Measurements from ENCODE around the gene NRG2.

DNA sequence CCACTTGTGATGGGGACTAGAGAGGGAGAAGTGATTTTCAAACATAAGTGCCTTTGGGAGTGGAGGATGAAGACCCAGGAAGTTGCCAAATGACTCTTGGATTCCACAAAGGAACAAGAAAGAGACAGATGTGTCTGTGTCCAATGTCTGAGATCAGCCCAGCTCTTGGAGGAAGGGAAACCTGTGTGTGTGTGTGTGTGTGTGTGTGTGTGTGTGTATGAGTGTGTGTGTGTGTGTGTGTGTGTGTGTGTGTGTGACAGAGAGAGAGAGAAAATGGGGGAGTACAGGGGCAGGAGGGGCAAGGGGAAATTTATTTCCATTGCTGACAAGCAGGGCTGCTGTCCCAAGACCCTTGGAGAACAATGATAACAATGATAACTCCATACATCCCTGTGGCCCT, 175.5 kb downstream of the NRG2 start:
- no peak for TF ChIP-seq CTCF (IDR thresholded peaks at IDR 0.05)
- no peak for TF ChIP-seq EP300 (IDR thresholded peaks at IDR 0.05)
